ENCODE measurements around the gene GKN2. TPM values are rescaled to one million over a fixed set of nuclear protein-coding genes. Genes with fewer than 3 reads are reported as not detected.
"Not testable (repeated sequence)": the region's sequence is repeated elsewhere in the genome, so short reads cannot be mapped to it uniquely, and the experiment has no call there.

GKN2 gene
- total RNA-seq, 3 donors from 2014 or later: not detected

DNA sequence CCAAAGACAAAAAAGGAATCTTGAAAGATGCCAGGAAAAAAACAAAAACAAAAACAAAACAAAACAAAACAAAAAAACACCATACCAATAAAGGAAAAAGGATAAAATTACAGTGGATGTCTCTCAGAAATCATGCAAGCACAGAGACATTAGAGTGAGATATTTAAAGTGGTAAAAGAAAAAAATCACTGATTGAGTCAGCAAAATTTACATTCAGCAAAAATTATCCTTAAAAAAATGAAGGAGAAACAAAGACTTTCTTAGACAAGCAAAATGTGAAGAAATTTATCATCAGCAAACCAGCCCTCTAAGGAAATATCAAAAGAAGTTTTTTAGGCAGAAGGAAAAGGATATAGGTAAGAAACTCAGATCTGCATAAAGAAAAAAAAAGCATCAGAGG is 11.6 kb upstream of the GKN2 start:
- H3K27ac ChIP-seq: no peak overlapping the region
- H3K4me1 ChIP-seq: no peaks in the 10 kb centered on the region
- H3K9me3 ChIP-seq: no peaks in the 10 kb centered on the region
- no peak for DNase-seq (ENCODE audit: low spot score in 2 of 2)
- no peaks in the 10 kb centered on the region for H3K27me3 ChIP-seq
- no peak for TF ChIP-seq POLR2A (IDR thresholded peaks at IDR 0.05)
- TF ChIP-seq, protein P1, sequence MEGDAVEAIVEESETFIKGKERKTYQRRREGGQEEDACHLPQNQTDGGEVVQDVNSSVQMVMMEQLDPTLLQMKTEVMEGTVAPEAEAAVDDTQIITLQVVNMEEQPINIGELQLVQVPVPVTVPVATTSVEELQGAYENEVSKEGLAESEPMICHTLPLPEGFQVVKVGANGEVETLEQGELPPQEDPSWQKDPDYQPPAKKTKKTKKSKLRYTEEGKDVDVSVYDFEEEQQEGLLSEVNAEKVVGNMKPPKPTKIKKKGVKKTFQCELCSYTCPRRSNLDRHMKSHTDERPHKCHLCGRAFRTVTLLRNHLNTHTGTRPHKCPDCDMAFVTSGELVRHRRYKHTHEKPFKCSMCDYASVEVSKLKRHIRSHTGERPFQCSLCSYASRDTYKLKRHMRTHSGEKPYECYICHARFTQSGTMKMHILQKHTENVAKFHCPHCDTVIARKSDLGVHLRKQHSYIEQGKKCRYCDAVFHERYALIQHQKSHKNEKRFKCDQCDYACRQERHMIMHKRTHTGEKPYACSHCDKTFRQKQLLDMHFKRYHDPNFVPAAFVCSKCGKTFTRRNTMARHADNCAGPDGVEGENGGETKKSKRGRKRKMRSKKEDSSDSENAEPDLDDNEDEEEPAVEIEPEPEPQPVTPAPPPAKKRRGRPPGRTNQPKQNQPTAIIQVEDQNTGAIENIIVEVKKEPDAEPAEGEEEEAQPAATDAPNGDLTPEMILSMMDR (IDR thresholded peaks at IDR 0.05): no peak
- no peak for TF ChIP-seq POLR2AphosphoS5 (IDR thresholded peaks at IDR 0.05)
- intact Hi-C loops (cut with DNase I; ENCODE audit: low total_unique reads): no loop called here
- H3K36me3 ChIP-seq: no peaks in the 10 kb centered on the region
- no peak overlapping the region for H3K4me3 ChIP-seq

DNA sequence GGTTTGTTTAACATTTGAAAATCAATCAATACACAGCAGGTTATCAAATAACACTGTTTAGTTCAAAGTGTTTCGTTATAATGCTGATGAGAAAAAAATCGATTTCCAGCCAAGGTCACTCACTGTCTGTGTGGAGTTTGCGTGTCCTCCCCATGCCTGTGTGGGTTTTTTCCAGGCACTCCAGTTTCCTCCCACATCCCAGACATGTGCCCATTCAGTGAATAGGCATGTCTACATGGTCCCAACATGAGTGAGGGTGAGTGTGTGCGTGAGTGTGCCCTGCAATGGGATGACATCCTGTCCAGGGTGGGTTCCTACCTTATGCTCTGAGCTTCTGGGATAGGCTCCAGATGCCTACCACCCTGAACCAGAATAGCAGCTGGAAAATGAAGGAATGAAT is 8.7 kb upstream of the GKN2 start:
- intact Hi-C loops (cut with DNase I; ENCODE audit: low total_unique reads): no loop called here
- no peak overlapping the region for H3K27ac ChIP-seq
- TF ChIP-seq, protein P1 (IDR thresholded peaks at IDR 0.05): no peak
- TF ChIP-seq POLR2A (IDR thresholded peaks at IDR 0.05): no peak
- no peak for TF ChIP-seq POLR2AphosphoS5 (IDR thresholded peaks at IDR 0.05)
- no peaks in the 10 kb centered on the region for H3K9me3 ChIP-seq
- DNase-seq (ENCODE audit: low spot score in 2 of 2): no peak
- no peaks in the 10 kb centered on the region for H3K36me3 ChIP-seq
- no peaks in the 10 kb centered on the region for H3K27me3 ChIP-seq
- no peaks in the 10 kb centered on the region for H3K4me1 ChIP-seq
- H3K4me3 ChIP-seq: no peak overlapping the region

DNA sequence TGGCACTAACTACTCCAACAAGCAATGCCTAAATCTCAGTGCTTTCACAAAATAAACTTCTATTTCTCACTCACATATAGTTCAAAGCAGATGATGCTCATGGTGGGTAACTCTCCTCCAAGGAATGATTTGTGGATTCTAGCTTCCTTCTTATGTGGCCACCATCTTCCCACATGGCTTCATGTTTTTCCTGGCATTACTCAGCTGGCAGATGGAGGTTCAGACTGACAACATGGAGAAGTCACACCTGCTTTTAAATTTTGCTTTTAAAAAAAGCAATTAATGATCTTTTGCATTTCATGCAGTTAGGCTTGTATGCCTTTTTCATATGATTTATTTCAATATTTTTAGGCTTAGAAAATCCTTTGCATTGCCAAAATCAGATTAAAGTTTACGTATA is 6.3 kb upstream of the GKN2 start:
- no peaks in the 10 kb centered on the region for H3K27me3 ChIP-seq
- no peak for TF ChIP-seq POLR2A (IDR thresholded peaks at IDR 0.05)
- TF ChIP-seq, protein P1 (IDR thresholded peaks at IDR 0.05): no peak
- TF ChIP-seq POLR2AphosphoS5 (IDR thresholded peaks at IDR 0.05): no peak
- H3K4me1 ChIP-seq: no peaks in the 10 kb centered on the region
- intact Hi-C loops (cut with DNase I; ENCODE audit: low total_unique reads): no loop called here
- no peak overlapping the region for H3K27ac ChIP-seq
- no peaks in the 10 kb centered on the region for H3K9me3 ChIP-seq
- no peak overlapping the region for H3K4me3 ChIP-seq
- DNase-seq (ENCODE audit: low spot score in 2 of 2): no peak
- H3K36me3 ChIP-seq: no peaks in the 10 kb centered on the region

DNA sequence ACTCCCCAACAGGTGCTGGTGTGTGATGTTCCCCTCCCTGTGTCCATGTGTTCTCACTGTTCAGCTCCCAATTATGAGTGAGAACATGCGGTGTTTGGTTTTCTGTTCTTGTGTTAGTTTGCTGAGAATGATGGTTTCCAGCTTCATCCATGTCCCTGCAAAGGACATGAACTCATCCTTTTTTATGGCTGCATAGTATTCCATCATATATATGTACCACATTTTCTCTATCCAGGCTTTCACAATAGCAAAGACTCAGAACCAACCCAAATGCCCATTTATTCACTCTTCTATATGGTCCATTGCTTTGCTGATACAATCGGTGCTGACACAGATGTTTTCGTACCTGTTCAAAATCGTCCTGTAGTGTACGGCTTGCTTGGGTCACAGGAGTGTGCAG is 2.7 kb upstream of the GKN2 start:
- H3K4me3 ChIP-seq; H3K27me3 ChIP-seq; H3K4me1 ChIP-seq; H3K36me3 ChIP-seq; DNase-seq (ENCODE audit: low spot score in 2 of 2); H3K9me3 ChIP-seq; H3K27ac ChIP-seq; intact Hi-C loops (cut with DNase I; ENCODE audit: low total_unique reads): not testable (repeated sequence)

DNA sequence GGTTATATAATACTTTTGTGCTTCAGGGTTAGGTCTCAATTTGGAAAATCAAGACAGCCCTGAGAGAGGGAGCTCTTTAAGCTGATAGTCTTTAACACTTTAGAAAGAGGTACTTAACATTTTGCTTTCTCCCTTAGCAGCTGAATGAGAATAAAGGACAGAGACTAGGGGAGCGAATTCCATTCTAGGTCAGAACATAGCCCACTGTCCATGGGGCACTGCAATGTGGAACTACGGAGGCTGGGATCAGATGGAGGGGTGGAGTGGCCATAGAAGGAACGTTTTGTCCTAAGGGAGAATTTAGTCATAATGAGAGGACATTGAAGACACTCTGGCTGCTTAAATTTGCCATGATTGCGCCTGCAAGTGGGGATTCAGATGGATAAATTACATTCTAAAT is 794 bp downstream of the GKN2 start:
- Histone ChIP-seq H3K36me3 (no peaks in the 10 kb centered on the region), H3K27me3 (no peaks in the 10 kb centered on the region), H3K4me3 (no peak overlapping the region), H3K9me3 (no peaks in the 10 kb centered on the region), H3K4me1 (no peaks in the 10 kb centered on the region), H3K27ac (no peak overlapping the region)
- DNase-seq (ENCODE audit: low spot score in 2 of 2): no peak
- intact Hi-C loops (cut with DNase I; ENCODE audit: low total_unique reads): no loop called here
- no peak for TF ChIP-seq POLR2A (IDR thresholded peaks at IDR 0.05)
- TF ChIP-seq, protein P1 (IDR thresholded peaks at IDR 0.05): no peak
- no peak for TF ChIP-seq POLR2AphosphoS5 (IDR thresholded peaks at IDR 0.05)

DNA sequence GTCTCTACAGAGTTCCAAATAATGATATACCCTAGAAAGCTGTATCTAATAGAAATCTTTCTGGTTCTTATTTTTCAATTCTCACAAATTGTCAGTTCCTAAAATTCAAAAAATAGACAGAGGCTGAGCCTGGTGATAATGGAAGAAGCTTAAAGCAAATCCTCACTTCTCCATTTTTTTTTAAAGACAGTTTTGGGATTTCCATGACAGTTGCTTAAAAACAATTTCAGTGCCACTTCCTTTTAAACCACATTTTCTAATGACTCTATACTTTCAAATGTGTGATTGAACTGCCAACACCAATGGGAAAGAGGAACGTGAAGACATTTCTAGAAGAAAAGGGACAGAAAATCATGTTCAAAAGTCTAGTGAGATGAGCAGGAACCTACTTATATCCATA is 4.0 kb downstream of the GKN2 start:
- H3K9me3 ChIP-seq: no peaks in the 10 kb centered on the region
- DNase-seq (ENCODE audit: low spot score in 2 of 2): no peak
- intact Hi-C loops (cut with DNase I; ENCODE audit: low total_unique reads): no loop called here
- TF ChIP-seq, protein P1 (IDR thresholded peaks at IDR 0.05): no peak
- TF ChIP-seq POLR2AphosphoS5 (IDR thresholded peaks at IDR 0.05) (no peak), POLR2A (IDR thresholded peaks at IDR 0.05) (no peak)
- no peak overlapping the region for H3K4me3 ChIP-seq
- no peak overlapping the region for H3K27ac ChIP-seq
- no peaks in the 10 kb centered on the region for H3K4me1 ChIP-seq
- no peaks in the 10 kb centered on the region for H3K27me3 ChIP-seq
- H3K36me3 ChIP-seq: no peaks in the 10 kb centered on the region
